Measurements from ENCODE around the gene CEACAM16.
"Not testable (repeated sequence)": the region's sequence is repeated elsewhere in the genome, so short reads cannot be mapped to it uniquely, and the experiment has no call there.

CEACAM16 gene

DNA sequence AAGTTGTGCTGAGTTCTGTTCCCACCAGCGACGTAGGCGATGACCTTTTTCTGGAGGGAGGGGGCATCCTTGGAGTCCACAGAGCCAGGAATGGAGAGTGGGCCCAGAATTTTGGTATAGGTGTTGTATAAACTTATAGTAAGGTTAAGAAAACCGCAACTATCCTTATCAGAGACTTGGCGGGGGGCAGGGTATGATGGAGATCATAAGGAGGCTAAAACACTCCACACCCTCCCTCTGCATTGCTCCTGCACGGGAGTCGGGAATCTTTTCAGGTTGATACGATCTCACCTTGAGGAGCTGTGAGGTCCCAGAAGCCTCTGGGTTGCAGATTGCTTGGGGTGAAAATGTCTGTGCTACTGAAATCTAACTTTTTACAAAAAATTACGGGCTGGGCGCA lies 34.0 kb upstream of the CEACAM16 start:
- no peak for DNase-seq (ENCODE audit: low read depth in 2 of 2)
- no peak overlapping the region for H3K4me3 ChIP-seq (replicated peaks in 1 of 2; ENCODE audit: low read depth in 2 of 2, low read length in 2 of 2)
- TF ChIP-seq, protein P1, sequence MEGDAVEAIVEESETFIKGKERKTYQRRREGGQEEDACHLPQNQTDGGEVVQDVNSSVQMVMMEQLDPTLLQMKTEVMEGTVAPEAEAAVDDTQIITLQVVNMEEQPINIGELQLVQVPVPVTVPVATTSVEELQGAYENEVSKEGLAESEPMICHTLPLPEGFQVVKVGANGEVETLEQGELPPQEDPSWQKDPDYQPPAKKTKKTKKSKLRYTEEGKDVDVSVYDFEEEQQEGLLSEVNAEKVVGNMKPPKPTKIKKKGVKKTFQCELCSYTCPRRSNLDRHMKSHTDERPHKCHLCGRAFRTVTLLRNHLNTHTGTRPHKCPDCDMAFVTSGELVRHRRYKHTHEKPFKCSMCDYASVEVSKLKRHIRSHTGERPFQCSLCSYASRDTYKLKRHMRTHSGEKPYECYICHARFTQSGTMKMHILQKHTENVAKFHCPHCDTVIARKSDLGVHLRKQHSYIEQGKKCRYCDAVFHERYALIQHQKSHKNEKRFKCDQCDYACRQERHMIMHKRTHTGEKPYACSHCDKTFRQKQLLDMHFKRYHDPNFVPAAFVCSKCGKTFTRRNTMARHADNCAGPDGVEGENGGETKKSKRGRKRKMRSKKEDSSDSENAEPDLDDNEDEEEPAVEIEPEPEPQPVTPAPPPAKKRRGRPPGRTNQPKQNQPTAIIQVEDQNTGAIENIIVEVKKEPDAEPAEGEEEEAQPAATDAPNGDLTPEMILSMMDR (IDR thresholded peaks at IDR 0.05; ENCODE audit: low read depth, low read length), result no peak

DNA sequence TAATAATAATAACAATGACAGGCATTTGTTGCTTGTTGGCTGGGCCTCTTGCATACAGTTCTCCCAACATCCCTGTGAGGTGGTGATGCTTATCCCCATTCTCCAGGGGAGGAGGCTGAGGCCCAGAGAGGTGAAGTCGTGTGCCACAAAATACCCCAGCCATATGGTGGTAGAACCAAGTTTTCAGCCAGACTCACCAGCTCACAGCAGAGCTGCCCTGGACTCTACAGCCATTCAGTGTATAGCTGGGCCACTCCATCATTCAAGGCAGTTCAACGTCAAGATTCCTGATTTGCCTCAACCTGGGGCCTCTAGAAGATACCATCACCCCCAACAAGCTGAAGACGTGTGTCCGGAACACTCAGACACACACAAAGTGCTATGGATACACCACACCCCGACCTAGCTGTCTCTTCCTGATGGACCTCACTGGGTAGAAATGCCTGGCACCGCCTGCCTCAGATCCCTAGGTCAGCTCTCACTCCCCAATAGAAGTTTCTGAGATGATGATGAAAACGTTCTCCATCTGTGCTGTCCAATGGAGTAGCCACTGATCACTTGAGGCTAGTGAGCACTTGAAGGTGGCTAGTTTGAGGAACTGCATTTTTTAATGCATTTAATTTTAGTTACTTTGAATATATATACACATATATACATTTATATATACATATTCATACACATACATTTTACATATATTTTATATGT lies 31.9 kb upstream of the CEACAM16 start:
- H3K4me3 ChIP-seq (replicated peaks in 1 of 2; ENCODE audit: low read depth in 2 of 2, low read length in 2 of 2), result no peak overlapping the region
- no peak for DNase-seq (ENCODE audit: low read depth in 2 of 2)
- TF ChIP-seq, protein P1 (IDR thresholded peaks at IDR 0.05; ENCODE audit: low read depth, low read length), result no peak

DNA sequence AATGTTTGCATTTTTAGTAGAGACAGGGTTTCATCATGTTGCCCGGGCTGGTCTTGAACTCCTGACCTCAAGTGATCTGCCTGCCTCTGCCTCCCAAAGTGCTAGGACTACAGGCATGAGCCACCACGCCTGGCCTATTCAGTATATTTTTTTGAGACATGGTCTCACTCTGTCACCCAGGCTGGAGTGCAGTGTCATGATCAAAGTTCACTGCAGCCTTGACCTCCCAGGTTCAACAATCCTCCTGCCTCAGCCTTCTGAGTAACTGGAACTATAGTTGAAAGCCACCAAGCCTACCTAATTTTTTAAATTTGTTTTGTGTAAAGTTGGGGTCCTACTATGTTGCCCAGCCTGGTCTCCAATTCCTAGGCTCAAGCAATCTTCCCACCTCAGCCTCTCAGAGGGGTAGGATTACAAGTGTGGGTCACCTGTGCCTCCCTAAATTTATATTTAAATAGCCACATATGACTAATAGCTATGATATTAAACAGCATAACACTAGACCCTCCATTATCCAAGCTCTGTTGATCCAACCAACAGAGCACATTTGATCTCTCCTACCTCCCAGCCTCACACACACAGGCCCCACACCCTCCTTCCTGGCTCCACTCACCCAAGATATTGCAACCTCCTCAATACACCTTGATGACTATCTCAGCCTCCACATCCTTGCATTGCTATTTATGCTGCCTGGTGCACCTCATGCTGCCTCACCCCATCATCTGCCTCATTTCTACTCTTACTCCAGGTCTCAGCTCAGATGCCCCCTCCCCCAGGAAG lies 29.8 kb upstream of the CEACAM16 start:
- H3K4me3 ChIP-seq (replicated peaks in 1 of 2; ENCODE audit: low read depth in 2 of 2, low read length in 2 of 2), result no peak overlapping the region
- TF ChIP-seq, protein P1 (IDR thresholded peaks at IDR 0.05; ENCODE audit: low read depth, low read length), result no peak
- DNase-seq (ENCODE audit: low read depth in 2 of 2), result no peak

DNA sequence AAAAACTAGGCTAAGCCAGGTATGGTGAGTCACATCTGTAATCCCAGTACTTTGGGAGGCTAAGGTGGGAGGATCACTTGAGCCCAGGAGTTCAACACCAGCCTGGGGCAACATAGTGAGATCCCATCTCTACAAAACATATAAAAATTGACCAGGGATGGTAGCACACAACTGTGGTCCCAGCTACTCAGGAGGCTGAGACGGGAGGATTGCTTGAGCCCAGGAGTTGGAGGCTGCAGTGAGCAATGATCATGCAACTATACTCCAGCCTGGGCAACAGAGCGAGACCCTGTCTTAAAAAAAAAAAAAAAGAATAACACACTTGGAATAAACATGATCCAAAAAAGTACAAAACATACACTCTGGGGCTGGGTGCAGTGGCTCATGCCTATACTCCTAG lies 28.9 kb upstream of the CEACAM16 start:
- not testable (repeated sequence) for H3K4me3 ChIP-seq (replicated peaks in 1 of 2; ENCODE audit: low read depth in 2 of 2, low read length in 2 of 2); DNase-seq (ENCODE audit: low read depth in 2 of 2)

DNA sequence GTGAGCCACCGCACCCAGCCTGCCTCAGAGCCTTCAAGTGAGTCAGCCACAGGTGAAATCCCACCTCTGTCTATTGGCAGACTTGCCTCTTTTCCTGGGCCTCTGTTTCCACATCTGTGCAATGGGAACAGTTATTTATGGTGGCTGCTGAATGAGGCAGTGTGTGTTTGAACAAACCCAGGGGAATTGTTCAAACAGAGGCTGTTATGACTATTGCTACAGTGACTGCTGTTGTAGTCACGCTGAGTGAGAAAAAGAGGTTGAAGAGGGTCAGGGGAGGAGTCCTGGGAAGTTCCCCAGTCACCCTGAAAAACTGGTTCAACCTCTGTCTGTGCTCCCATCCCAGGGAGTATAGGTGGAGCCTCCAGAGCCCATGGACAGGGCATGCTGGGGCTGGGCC lies 27.6 kb upstream of the CEACAM16 start, which contains the start of gene CEACAM19:
Gene CEACAM19, plus strand, starts transcription at position 83 of the 400 bp plus-strand sequence. CDS start 450 bp downstream, outside the sequence.
- TF ChIP-seq, protein P1 (IDR thresholded peaks at IDR 0.05; ENCODE audit: low read depth, low read length), result no peak
- no peak within 1 kb of the TSS for H3K4me3 ChIP-seq (replicated peaks in 1 of 2; ENCODE audit: low read depth in 2 of 2, low read length in 2 of 2)
- DNase-seq (ENCODE audit: low read depth in 2 of 2), result peak in 1 of 2 donors; percentile 44

DNA sequence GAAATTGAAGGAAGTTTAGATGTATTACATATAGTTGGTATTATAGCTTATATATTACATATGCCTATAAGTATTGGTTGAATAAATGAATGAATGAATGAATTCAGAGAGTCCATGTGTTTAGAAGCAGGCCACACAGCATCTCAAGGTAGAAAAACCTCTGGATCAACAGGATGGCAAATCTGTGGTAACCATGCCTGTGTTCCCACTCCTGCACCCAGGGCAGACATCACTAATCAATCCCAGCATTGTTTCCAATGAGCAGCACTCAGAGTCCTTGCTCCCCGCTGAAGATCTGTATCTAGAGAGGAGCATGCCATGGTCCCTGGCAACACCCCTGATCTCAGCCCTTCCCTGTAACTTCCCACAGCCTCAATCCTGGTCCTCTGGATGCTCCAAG lies 26.7 kb upstream of the CEACAM16 start:
- no peak overlapping the region for H3K4me3 ChIP-seq (replicated peaks in 1 of 2; ENCODE audit: low read depth in 2 of 2, low read length in 2 of 2)
- DNase-seq (ENCODE audit: low read depth in 2 of 2), result no peak
- TF ChIP-seq, protein P1 (IDR thresholded peaks at IDR 0.05; ENCODE audit: low read depth, low read length), result no peak

DNA sequence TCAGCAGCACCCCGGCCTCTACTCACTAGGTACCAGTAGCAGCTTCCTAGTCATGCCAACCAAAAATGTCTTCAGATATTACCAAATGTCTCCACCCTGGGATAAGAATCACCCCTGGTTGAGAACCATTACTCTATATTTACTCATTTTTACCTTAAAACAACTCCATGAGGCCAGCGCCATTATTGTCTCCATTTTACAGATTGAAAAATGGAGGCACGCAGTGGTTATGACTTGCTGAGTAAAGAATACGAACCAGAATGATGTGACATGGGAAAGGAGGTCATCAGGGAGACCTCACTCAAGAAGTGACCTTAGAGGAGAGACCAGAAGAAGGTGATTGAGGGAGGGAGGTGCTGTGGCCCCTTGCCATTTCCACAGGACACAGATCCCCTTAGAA lies 25.4 kb upstream of the CEACAM16 start:
- TF ChIP-seq, protein P1 (IDR thresholded peaks at IDR 0.05; ENCODE audit: low read depth, low read length), result no peak
- H3K4me3 ChIP-seq (replicated peaks in 1 of 2; ENCODE audit: low read depth in 2 of 2, low read length in 2 of 2), result no peak overlapping the region
- no peak for DNase-seq (ENCODE audit: low read depth in 2 of 2)
